SK-N-SH (cell line): Measurements from ENCODE around the gene RBM33.

ENCODE experiments used
- CTCF ChIP-seq: fragments of 200-600 bp; sonication (generic); IDR thresholded peaks from 2 replicates; pipeline ENCODE4 v1.6.1; 2017; ENCODE audit warnings: antibody characterized with exemption, mild to moderate bottlenecking, moderate library complexity
- EZH2phosphoT487 ChIP-seq: fragments of 200-600 bp; sonication (generic); IDR thresholded peaks from 2 replicates; pipeline ENCODE4 v1.6.1; 2017; ENCODE audit warnings: low read depth, mixed run types, mild to moderate bottlenecking, antibody characterized with exemption, moderate library complexity, borderline replicate concordance
- FOXJ3 ChIP-seq: sonication (generic); formaldehyde crosslinking; IDR thresholded peaks from 2 replicates; pipeline ENCODE4 v1.5.1; 2020; ENCODE audit warnings: mild to moderate bottlenecking, missing genetic modification reagents
- JUND ChIP-seq: IDR thresholded peaks from 2 replicates; pipeline ENCODE4 v1.4.0; 2012
- MXI1 ChIP-seq: IDR thresholded peaks from 2 replicates; pipeline ENCODE4 v1.6.1; 2012; ENCODE audit warnings: mild to moderate bottlenecking, low read depth, low read length, improper control_type of control experiment
- SIN3A ChIP-seq: IDR thresholded peaks from 2 replicates; pipeline ENCODE4 v1.6.1; 2012; ENCODE audit warnings: low read depth, mild to moderate bottlenecking, low read length, moderate library complexity, borderline replicate concordance
- SMC3 ChIP-seq: IDR thresholded peaks from 2 replicates; pipeline ENCODE4 v1.6.1; 2012; ENCODE audit warnings: low read depth, low read length, improper control_type of control experiment
- TCF12 ChIP-seq: IDR thresholded peaks from 2 replicates; pipeline ENCODE4 v1.4.0; 2012
- TEAD4 ChIP-seq: IDR thresholded peaks from 2 replicates; pipeline ENCODE4 v1.4.0; 2012; ENCODE audit warnings: mild to moderate bottlenecking, borderline replicate concordance; ENCODE audit not compliant: insufficient read depth
- TF ChIP-seq, protein P1 (sequence below): IDR thresholded peaks from 2 replicates; pipeline ENCODE4; 2012
- TF ChIP-seq, protein P2 (sequence below): IDR thresholded peaks from 2 replicates; pipeline ENCODE4 v1.6.1; 2012; ENCODE audit warnings: mild to moderate bottlenecking, low read depth, low read length, moderate library complexity

DNA sequence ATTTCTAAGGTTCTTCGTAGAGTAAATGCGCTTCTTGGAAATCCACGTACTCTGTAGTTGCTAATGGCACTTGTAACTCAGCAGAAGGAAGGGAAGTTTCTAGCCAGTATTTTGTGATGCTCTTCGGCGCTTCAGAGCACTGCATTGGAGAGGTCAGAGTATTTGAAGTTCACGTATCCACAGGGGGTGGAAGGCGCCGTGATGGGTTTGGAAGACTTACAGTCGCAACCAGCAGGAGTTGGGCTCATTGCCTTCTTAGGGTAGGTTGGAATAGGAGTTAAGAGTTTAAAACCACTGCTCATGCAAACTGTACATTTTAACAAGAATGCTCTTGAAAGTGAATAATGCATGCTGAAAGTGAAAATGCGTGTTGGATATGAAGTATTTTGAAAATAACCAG lies 118.7 kb downstream of the RBM33 start:
- no peak for TF ChIP-seq FOXJ3 (CRISPR knock-in tag)
- TF ChIP-seq, protein P1, sequence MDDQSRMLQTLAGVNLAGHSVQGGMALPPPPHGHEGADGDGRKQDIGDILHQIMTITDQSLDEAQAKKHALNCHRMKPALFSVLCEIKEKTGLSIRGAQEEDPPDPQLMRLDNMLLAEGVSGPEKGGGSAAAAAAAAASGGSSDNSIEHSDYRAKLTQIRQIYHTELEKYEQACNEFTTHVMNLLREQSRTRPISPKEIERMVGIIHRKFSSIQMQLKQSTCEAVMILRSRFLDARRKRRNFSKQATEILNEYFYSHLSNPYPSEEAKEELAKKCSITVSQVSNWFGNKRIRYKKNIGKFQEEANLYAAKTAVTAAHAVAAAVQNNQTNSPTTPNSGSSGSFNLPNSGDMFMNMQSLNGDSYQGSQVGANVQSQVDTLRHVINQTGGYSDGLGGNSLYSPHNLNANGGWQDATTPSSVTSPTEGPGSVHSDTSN = no peak
- no peak for TF ChIP-seq CTCF
- no peak for TF ChIP-seq SIN3A
- TF ChIP-seq EZH2phosphoT487 = no peak
- TF ChIP-seq, protein P2, sequence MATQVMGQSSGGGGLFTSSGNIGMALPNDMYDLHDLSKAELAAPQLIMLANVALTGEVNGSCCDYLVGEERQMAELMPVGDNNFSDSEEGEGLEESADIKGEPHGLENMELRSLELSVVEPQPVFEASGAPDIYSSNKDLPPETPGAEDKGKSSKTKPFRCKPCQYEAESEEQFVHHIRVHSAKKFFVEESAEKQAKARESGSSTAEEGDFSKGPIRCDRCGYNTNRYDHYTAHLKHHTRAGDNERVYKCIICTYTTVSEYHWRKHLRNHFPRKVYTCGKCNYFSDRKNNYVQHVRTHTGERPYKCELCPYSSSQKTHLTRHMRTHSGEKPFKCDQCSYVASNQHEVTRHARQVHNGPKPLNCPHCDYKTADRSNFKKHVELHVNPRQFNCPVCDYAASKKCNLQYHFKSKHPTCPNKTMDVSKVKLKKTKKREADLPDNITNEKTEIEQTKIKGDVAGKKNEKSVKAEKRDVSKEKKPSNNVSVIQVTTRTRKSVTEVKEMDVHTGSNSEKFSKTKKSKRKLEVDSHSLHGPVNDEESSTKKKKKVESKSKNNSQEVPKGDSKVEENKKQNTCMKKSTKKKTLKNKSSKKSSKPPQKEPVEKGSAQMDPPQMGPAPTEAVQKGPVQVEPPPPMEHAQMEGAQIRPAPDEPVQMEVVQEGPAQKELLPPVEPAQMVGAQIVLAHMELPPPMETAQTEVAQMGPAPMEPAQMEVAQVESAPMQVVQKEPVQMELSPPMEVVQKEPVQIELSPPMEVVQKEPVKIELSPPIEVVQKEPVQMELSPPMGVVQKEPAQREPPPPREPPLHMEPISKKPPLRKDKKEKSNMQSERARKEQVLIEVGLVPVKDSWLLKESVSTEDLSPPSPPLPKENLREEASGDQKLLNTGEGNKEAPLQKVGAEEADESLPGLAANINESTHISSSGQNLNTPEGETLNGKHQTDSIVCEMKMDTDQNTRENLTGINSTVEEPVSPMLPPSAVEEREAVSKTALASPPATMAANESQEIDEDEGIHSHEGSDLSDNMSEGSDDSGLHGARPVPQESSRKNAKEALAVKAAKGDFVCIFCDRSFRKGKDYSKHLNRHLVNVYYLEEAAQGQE = no peak
- no peak for TF ChIP-seq TCF12
- no peak for TF ChIP-seq JUND
- no peak for TF ChIP-seq MXI1
- no peak for TF ChIP-seq SMC3
- TF ChIP-seq TEAD4 = no peak
